GOT3 (cell line): ENCODE results near the gene SLC18A3.

ENCODE experiments used
- DNase-seq: peaks from one replicate; lab custom pipeline; 2025; ENCODE audit warnings: mixed read lengths; lab: John Stamatoyannopoulos, UW

Gene SLC18A3

GRCh38 chr10:49651917-49652316, 41.8 kb downstream of the SLC18A3 start:
- no peak for DNase-seq

- DNase-seq, result no peak
Observed at GRCh38 chr10:49652421-49653272, 42.5 kb downstream of the SLC18A3 start.

GRCh38 chr10:49653273-49653929, 43.3 kb downstream of the SLC18A3 start:
- DNase-seq, result no peak

- no peak for DNase-seq
Observed at GRCh38 chr10:49654036-49654693, 44.1 kb downstream of the SLC18A3 start.

GRCh38 chr10:49655099-49655498, 45.0 kb downstream of the SLC18A3 start:
- no peak for DNase-seq

GRCh38 chr10:49656845-49657493, 46.9 kb downstream of the SLC18A3 start:
- no peak for DNase-seq

GRCh38 chr10:49657606-49658005, 47.5 kb downstream of the SLC18A3 start:
- DNase-seq, result no peak

GRCh38 chr10:49661140-49661856, 51.2 kb downstream of the SLC18A3 start:
- no peak for DNase-seq
